PC-9 (cell line): ENCODE measurements around the gene PARM1. TPM values are rescaled to one million over a fixed set of nuclear protein-coding genes. Genes with fewer than 3 reads are reported as not detected.

Source experiments
- BruUV-seq: library from RNA; stranded (reverse); fragments of 400-500 nt; replicated peaks from 2 replicates; lab custom pipeline; 2021; lab: Mats Ljungman, UMichigan
- CTCF ChIA-PET: fragments of 300-600 bp; sonication (Branson Sonifier 250); formaldehyde crosslinking; loops from one replicate; lab custom pipeline; 2022; ENCODE audit warnings: antibody characterized with exemption; lab: Charles Lee
- POLR2A ChIA-PET: fragments of 300-600 bp; sonication (Branson Sonifier 250); formaldehyde crosslinking; loops from one replicate; lab custom pipeline; 2022; ENCODE audit warnings: antibody characterized with exemption; ENCODE audit not compliant: unreplicated experiment; lab: Charles Lee
- DNase-seq, 2 experiments: peaks; one replicate each; pipeline versions ENCODE4 v3.0.0 to v3.0.0-alpha.2; 2015 to 2022; ENCODE audit warnings: mixed read lengths in 1 of 2
- H2AFZ ChIP-seq: fragments of 200-600 bp; sonication (generic); 2 replicates; pipeline ENCODE4 v1.8.1; 2017; ENCODE audit warnings: antibody characterized with exemption
- H3F3A ChIP-seq: fragments of 200-600 bp; sonication (generic); 2 replicates; pipeline ENCODE4 v1.8.1; 2017; ENCODE audit warnings: antibody characterized with exemption, mild to moderate bottlenecking, low read depth; ENCODE audit not compliant: insufficient read depth
- H3K27ac ChIP-seq: fragments of 200-600 bp; sonication (generic); 2 replicates; pipeline ENCODE4 v1.6.1; 2016; ENCODE audit warnings: mixed run types
- H3K27me3 ChIP-seq: fragments of 200-600 bp; sonication (generic); 2 replicates; pipeline ENCODE4 v1.6.1; 2016; ENCODE audit warnings: low read depth, mixed run types; ENCODE audit not compliant: insufficient read depth
- H3K36me3 ChIP-seq: fragments of 200-600 bp; sonication (generic); 2 replicates; pipeline ENCODE4 v1.6.1; 2016; ENCODE audit warnings: low read depth, mixed run types
- H3K4me1 ChIP-seq: fragments of 200-600 bp; sonication (generic); replicated peaks from 2 replicates; pipeline ENCODE4 v1.6.1; 2016; ENCODE audit warnings: mixed run types; ENCODE audit not compliant: insufficient read depth
- H3K4me2 ChIP-seq: fragments of 200-600 bp; sonication (generic); 2 replicates; pipeline ENCODE4 v1.6.1; 2017; ENCODE audit warnings: mixed run types
- H3K4me3 ChIP-seq: fragments of 200-600 bp; sonication (generic); 2 replicates; pipeline ENCODE4 v1.6.1; 2016; ENCODE audit warnings: mixed run types
- H3K79me2 ChIP-seq: fragments of 200-600 bp; sonication (generic); 2 replicates; pipeline ENCODE4 v1.6.1; 2017; ENCODE audit warnings: low read depth, mixed run types
- H3K9me2 ChIP-seq: fragments of 200-600 bp; sonication (generic); 2 replicates; pipeline ENCODE4 v1.8.1; 2017; ENCODE audit warnings: mild to moderate bottlenecking; ENCODE audit not compliant: insufficient read depth
- H3K9me3 ChIP-seq: fragments of 200-600 bp; sonication (generic); 2 replicates; pipeline ENCODE4 v1.8.1; 2016; ENCODE audit warnings: low read depth; ENCODE audit not compliant: insufficient read depth
- H4K20me1 ChIP-seq: fragments of 200-600 bp; sonication (generic); 2 replicates; pipeline ENCODE4 v1.8.1; 2017; ENCODE audit not compliant: insufficient read depth
- EZH2 ChIP-seq: fragments of 200-600 bp; sonication (generic); IDR thresholded peaks from 2 replicates; pipeline ENCODE4 v1.8.0; 2017; ENCODE audit warnings: antibody characterized with exemption, low read depth
- intact Hi-C: fragments of 100-400 bp; cut with micrococcal nuclease; formaldehyde crosslinking; loops from one replicate; pipeline ENCODE4 v1.10.0; 2022; ENCODE audit not compliant: unreplicated experiment
- total RNA-seq: library from RNA; stranded (reverse); gene quantifications from 2 replicates; pipeline ENCODE4 v1.2.3, GENCODE V29; 2021
- TF ChIP-seq, protein P1 (sequence below): fragments of 200-600 bp; sonication (generic); conservative IDR thresholded peaks from 2 replicates; pipeline ENCODE4 v1.6.1; 2017; ENCODE audit warnings: mixed run types, antibody characterized with exemption, mild to moderate bottlenecking, moderate library complexity

Gene PARM1
- total RNA-seq, 1 experiment from 2014 or later = 0.44 TPM

DNA sequence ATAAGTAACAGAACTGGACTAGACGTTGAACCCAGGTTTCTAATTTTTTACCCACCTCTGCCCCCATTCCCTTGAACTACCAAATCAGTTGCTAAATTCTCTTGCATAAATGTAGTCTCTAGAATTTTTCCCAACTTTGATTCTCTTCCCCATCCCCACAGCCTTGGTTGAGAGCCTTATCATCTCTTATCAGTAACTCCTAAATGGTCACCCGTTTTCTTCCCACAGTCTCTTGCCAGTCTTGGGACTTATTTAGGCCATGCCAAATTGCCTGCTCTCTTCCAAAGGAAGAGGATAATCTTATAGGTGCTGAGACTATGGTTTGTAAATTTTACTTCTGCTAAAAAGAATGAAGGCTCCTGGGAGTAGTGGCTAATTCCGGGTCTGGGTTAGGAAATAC, 13.3 kb downstream of the PARM1 start:
- no peaks in the 10 kb centered on the region for H4K20me1 ChIP-seq
- ChIA-PET POLR2A (no interaction called here), CTCF (no interaction called here)
- H3K9me3 ChIP-seq = no peaks in the 10 kb centered on the region
- H3F3A ChIP-seq = no peaks in the 10 kb centered on the region; the same call in 1 of the 2 replicates
- no peak overlapping the region for H2AFZ ChIP-seq
- no peaks in the 10 kb centered on the region for H3K27me3 ChIP-seq
- BruUV-seq = no TSS peak
- no peak overlapping the region for H3K4me2 ChIP-seq
- H3K36me3 ChIP-seq = no peaks in the 10 kb centered on the region
- intact Hi-C loops = no loop called here
- no peaks in the 10 kb centered on the region for H3K79me2 ChIP-seq
- TF ChIP-seq EZH2 = no peak
- TF ChIP-seq, protein P1, sequence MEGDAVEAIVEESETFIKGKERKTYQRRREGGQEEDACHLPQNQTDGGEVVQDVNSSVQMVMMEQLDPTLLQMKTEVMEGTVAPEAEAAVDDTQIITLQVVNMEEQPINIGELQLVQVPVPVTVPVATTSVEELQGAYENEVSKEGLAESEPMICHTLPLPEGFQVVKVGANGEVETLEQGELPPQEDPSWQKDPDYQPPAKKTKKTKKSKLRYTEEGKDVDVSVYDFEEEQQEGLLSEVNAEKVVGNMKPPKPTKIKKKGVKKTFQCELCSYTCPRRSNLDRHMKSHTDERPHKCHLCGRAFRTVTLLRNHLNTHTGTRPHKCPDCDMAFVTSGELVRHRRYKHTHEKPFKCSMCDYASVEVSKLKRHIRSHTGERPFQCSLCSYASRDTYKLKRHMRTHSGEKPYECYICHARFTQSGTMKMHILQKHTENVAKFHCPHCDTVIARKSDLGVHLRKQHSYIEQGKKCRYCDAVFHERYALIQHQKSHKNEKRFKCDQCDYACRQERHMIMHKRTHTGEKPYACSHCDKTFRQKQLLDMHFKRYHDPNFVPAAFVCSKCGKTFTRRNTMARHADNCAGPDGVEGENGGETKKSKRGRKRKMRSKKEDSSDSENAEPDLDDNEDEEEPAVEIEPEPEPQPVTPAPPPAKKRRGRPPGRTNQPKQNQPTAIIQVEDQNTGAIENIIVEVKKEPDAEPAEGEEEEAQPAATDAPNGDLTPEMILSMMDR = no peak
- H3K4me3 ChIP-seq = no peak overlapping the region
- H3K9me2 ChIP-seq = no peaks in the 10 kb centered on the region
- no peak for DNase-seq
- peaks cover 14% of the 10 kb centered on the region for H3K4me1 ChIP-seq
- no peak overlapping the region for H3K27ac ChIP-seq

GRCh38 chr4:74947798-74948197, 14.9 kb downstream of the PARM1 start:
- no peaks in the 10 kb centered on the region for H3K27me3 ChIP-seq
- H3K9me3 ChIP-seq = no peaks in the 10 kb centered on the region
- H3K4me2 ChIP-seq = no peak overlapping the region
- ChIA-PET CTCF (no interaction called here), POLR2A (no interaction called here)
- H2AFZ ChIP-seq = no peak overlapping the region
- H3K4me1 ChIP-seq = peaks cover 3% of the 10 kb centered on the region; the same call in 1 of the 2 replicates
- no peaks in the 10 kb centered on the region; the same call in 1 of the 2 replicates for H3F3A ChIP-seq
- intact Hi-C loops = no loop called here
- H3K79me2 ChIP-seq = no peaks in the 10 kb centered on the region
- no peak overlapping the region for H3K4me3 ChIP-seq
- H3K9me2 ChIP-seq = no peaks in the 10 kb centered on the region
- no peak for DNase-seq
- H3K36me3 ChIP-seq = no peaks in the 10 kb centered on the region
- H3K27ac ChIP-seq = no peak overlapping the region
- H4K20me1 ChIP-seq = no peaks in the 10 kb centered on the region
- TF ChIP-seq EZH2 = no peak
- TF ChIP-seq, protein P1 = no peak
- no TSS peak for BruUV-seq

DNA sequence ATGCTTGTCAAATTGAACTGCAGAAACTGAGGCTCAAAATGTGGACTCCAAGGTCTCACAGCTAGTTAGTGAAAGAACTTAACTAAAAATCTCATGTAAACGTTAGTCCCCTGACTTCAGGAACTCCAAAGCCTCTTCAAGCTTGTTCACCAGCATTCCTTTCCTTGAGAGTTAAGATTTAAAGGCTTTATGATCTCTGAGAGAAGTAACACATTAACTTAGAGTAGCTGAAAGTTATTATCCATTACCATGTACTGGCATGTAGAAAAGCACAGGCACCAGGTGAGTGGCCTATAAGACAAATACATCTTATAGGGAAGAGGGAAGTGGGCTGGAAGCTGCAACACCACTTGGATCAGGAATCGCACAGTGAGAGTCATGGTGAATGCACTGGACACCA, 15.3 kb downstream of the PARM1 start:
- no TSS peak for BruUV-seq
- POLR2A ChIA-PET = no interaction called here
- H3K9me3 ChIP-seq = no peaks in the 10 kb centered on the region
- DNase-seq = no peak
- no peaks in the 10 kb centered on the region for H4K20me1 ChIP-seq
- intact Hi-C loops = no loop called here
- H3K4me3 ChIP-seq = no peak overlapping the region
- CTCF ChIA-PET = no interaction called here
- no peaks in the 10 kb centered on the region for H3K79me2 ChIP-seq
- no peak overlapping the region for H3K27ac ChIP-seq
- no peaks in the 10 kb centered on the region for H3K36me3 ChIP-seq
- no peaks in the 10 kb centered on the region for H3K27me3 ChIP-seq
- no peak overlapping the region for H2AFZ ChIP-seq
- TF ChIP-seq EZH2 = no peak
- TF ChIP-seq, protein P1 = no peak
- no peaks in the 10 kb centered on the region for H3K4me1 ChIP-seq
- H3F3A ChIP-seq = no peaks in the 10 kb centered on the region
- H3K9me2 ChIP-seq = no peaks in the 10 kb centered on the region
- H3K4me2 ChIP-seq = no peak overlapping the region
